GM04504 (cell line): Measurements from ENCODE around the gene ADM2.

Experiments
- DNase-seq: peaks from one replicate; pipeline ENCODE4 v3.0.0-alpha.2; 2012; ENCODE audit warnings: low read depth

The ADM2 gene

DNA sequence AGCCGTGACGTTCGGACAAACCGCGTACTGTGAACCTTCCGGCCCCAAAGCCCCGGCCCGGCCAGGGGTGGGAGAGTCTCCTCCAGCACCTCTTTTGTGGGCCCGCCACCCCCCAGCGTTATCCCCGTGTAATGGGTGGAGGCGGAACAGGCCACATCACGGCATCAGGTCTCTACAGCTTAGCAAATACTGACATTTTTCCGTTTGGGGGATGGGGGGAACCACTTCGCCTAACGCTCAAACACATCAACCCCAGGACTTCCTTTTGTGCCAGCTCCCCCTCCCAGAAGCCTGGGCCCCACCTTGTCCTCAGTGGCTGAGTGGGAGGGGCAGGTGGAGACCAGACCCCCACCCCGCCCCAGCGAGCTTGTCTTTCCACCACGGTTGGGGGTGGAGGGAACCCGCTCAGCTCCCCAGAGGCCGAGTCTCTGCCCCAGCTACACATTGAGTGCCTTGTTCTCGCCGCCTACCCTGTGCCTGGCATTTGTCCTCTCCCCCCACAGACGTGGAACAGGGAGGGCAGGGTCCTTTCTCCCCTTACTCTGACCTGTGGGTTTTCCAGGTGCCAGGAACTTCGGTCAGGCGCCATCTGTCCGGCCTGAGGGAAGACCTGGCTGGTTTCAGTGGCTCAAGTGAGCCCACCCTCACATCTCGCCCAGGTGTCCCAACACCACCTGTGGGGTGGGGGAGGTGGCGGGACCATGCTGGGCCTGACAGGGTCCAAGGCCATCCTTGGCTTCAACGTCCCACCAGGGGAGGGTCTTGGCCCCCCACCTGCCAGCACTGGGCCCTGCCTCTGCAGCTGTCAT lies 36.1 kb upstream of the ADM2 start:
- DNase-seq, result no peak

GRCh38 chr22:50445880-50446707 lies 35.2 kb upstream of the ADM2 start:
- DNase-seq, result no peak

- DNase-seq, result no peak
Observed at GRCh38 chr22:50446708-50447575, 34.4 kb upstream of the ADM2 start.

GRCh38 chr22:50447576-50448551 lies 33.5 kb upstream of the ADM2 start:
- DNase-seq, result no peak

DNA sequence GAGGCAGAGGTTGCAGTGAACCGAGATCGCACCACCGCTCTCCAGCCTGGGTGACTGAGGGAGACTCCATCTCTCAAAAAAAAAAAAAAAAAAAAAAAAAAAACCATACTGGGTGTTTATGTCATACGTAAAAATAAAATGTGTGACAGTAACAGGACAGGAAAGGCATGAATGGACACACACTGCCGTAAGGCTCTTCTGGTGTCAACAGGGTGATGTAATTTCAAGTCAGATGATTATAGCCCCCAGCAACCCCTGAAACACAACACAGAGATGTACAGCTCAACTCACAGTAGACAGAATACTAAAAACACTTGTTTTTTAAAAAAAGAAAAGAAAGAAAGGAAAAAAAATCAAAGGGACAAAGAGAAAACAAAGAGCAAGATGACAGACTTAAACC lies 28.7 kb upstream of the ADM2 start:
- DNase-seq, result no peak

- no peak for DNase-seq
Observed at GRCh38 chr22:50454556-50455075, 26.7 kb upstream of the ADM2 start.

DNA sequence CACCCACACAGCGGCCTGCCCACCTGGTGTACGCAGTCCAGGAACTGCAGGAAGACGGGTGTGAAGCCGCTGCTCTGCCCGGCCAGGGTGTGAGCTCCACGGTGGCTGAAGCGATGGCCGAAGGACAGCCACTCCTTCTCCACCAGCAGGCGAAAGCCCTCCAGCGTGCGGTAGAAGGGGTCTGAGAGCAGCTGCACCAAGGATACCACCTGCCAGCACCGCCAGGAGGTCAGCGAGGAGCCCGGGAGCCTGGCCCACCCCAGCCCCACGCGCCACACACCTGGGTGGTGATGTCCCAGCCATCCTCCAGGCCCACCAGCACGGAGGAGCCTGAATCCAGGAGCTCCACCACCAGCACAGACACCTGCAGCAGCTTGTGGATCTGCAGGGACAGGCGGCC lies 26.1 kb upstream of the ADM2 start:
- DNase-seq, result no peak

DNA sequence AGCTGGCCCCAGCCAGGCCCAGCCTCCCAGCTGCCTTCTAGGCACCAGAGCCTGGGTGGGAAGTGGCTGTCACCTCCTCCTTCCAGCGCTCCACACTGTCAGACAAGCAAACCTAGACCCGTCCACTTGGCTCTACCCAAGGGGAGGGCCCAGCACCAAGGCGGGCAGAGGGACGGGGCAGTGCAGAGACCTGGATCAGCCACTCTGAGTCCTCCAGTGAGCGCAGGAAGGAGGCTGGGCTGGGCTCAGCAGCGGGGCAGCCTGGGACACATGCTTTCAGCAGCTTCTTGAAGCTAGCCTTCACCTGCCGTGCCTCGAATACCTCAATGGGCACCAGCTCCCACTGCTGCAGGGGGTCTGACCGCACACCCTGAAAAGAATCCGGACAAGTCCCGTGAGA lies 25.3 kb upstream of the ADM2 start:
- DNase-seq, result no peak

DNA sequence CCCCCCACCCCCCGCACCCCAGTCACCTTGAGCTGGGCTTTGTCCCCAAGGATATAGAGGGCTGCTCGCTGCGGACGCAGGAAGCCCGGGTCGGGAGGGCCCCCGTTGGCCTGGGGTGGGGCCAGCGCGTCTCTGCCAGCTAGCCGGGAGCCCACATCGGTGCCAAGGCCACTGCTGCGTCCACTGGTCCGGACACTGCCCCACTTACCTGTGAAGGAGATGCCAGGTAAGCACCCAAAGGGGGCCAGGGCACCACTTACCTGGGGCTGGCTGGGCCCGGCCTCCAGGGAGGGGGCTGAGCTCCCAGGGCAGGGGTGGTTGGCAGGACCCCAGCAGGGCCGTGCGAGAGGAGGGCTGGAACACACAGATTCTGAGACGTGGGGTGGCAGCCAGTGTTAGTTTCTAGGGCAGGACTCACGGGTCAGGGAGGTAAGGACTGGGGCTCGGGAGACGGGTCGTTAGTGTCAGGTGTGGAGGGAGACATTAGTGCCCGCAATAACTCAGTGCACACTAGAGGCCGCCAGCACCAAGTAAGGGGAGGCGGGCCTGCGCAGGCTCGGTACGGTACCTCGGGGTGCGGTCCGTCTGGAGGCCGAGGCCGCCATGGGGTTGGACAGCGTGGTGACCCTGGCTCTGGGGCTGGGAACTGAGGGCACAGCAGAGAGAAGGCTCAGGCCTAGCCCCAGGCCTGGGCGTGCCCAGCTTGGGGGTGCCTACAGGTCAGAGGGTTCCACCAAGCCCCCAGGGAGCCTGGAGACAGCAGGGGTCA lies 24.7 kb upstream of the ADM2 start:
- DNase-seq, result no peak

DNA sequence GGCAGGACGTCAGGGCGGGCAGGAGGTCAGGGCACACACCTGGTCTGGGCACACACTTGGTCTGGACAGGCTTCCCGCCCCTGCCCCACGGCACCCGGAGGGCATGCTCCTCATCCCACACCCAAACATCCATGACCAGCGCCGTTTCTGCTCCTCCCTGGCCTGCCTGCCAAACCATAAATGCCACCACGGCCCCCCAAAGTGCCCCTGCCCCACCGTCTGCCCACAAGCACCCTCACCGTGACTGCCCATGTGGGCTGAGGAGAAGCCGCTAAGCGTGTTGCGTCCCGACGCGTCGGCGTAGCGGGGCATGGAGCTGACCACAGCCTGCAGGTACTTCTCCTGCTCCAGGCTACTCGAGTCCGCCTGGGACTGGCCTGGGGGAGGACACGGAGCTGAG lies 22.3 kb upstream of the ADM2 start:
- DNase-seq, result no peak

GRCh38 chr22:50459496-50460140 lies 21.7 kb upstream of the ADM2 start:
- DNase-seq, result no peak

GRCh38 chr22:50460938-50461337 lies 20.4 kb upstream of the ADM2 start:
- DNase-seq, result no peak

DNA sequence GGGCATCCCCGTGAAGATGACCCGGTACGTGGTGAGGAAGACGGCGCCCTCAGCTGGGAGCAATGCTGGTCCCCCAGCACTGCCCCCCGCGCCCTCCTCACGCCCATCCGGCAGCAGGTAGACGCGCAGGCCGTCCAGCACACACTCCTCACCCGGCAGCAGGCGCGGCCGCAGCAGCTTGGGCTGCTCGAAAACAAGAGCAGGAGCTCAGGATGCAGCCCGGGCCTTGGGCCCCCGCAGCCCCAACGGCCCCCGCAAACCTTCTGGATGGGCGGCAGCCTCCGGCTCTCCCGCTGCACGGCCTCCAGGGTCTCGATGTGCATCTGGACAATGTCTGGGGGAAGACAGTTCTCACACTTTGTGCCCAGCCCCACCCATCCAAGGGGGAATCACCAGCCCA lies 19.8 kb upstream of the ADM2 start:
- DNase-seq, result no peak

DNA sequence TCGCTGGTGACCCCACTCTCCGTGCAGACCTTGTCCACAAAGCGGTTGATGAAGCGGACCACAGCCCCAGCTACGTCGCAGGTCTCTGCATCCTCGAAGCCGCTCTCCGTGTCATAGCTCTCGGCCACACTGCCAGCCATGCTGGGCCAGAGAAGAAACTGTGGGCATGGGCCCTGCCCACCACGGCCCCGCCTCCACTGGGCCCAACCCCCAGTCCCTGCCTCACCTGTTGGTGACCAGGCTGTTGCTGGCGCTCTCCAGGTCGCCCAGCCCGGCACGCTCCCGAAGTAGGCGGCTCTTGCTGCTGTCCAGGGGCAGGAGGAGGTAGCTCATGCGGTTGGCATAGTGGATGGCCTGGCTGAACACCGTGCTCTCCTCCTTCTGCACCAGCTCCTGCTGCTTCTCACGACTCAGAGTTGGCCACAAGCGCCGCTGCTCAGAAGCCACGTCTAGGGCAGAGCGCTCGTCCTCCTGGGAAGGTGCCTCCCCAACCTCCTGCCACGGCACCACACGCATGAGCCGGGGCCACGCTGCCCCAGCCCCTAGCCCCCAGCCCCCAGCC lies 19.3 kb upstream of the ADM2 start:
- no peak for DNase-seq

- DNase-seq, result no peak
Observed at GRCh38 chr22:50463188-50463900, 18.0 kb upstream of the ADM2 start.

- DNase-seq, result no peak
Observed at GRCh38 chr22:50464451-50464850, 16.9 kb upstream of the ADM2 start.

DNA sequence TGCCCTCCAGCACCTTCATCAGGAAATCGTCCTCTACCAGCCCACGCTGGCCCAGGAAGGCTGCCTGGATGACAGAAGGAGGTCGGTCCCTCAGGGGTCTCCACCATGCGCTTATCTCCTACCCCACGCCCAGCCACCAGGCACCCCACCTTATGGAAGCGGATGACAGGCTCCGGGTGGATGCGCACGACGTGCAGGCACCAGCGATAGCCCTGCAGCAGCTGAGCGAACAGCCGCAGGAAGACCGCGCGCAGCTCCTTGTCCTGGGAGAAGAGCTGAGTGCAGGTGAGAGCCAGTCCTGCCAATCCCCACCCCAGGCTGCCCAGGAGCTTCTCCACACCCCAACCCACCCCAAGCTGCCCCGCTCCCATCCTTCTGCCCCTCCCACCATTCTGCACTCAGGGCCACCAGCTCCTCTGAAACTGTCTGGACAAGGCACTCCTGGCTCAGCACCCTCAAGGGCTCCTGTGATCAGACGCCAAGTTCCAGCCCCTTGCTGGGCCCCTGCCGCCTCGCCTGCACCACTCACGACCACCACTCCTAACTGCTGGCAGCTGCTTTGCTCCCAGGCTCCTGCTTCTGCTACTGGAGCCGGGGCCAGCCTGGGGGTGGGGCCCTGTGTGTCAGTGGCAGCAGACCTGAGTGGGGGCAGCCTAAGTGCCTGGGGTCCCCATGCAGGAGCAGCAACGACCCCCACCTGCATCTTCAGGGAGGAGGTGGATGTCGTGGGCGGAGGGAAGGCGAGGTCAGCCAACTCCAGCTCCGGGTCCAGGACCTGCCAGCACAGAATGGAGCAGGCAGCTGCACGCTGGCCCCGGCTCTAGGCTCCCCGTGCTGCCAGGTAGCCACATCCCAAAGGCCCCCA lies 16.0 kb upstream of the ADM2 start:
- DNase-seq, result no peak

DNA sequence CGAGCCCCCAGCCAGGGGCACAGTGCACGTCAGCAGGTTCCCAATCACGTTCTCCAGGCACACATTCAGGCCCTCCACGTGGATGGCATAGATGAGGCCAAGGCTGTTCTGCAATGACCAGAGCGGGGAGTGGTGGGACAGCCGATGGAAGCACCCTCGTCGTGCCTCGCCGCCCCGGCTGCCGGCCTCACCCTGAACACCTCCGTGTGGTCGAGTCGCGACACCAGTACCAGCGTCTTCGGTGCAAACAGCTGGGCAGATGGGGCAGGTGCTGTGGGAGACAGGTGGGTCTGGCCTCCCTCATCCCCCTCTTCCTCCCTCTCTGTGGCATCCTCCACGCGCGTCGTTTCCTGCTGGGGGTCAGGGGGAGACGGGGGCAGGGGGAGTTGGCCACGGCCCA lies 14.0 kb upstream of the ADM2 start:
- no peak for DNase-seq
